HG02938 (cell line): ENCODE data around the gene IQSEC1.

ENCODE experiments used
- ATAC-seq: cut with Tn5 transposase; IDR thresholded peaks from one replicate; pipeline ENCODE4 v1.9.1; 2021; ENCODE audit warnings: mild to moderate bottlenecking, moderate library complexity; ENCODE audit not compliant: unreplicated experiment

The IQSEC1 gene

GRCh38 chr3:13052191-13052820 lies 20.9 kb downstream of the IQSEC1 start:
- ATAC-seq, result no peak

DNA sequence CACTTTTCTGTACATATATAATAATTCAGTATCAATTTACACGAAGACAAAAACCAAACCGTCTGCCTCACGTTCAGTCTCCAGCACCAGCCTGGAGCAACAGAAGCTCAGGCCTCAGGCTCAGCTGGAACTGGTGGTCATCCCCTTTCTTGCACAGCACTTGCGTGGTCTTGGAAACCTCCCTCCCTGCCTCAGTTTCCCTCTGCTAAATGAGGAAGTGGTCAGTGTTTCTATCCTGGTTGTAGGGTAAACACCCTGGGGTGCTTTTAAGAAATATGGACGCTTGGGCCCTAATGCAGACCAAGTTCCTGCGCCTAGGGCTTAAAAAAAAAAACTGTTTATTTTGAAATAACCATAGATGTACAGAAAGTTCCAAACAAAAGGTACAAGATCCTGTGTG lies 21.6 kb downstream of the IQSEC1 start:
- no peak for ATAC-seq

- no peak for ATAC-seq
Measured at GRCh38 chr3:13051066-13051465, 22.2 kb downstream of the IQSEC1 start.

GRCh38 chr3:13050446-13050845 lies 22.8 kb downstream of the IQSEC1 start:
- no peak for ATAC-seq

GRCh38 chr3:13049400-13049799 lies 23.8 kb downstream of the IQSEC1 start:
- ATAC-seq, result no peak

DNA sequence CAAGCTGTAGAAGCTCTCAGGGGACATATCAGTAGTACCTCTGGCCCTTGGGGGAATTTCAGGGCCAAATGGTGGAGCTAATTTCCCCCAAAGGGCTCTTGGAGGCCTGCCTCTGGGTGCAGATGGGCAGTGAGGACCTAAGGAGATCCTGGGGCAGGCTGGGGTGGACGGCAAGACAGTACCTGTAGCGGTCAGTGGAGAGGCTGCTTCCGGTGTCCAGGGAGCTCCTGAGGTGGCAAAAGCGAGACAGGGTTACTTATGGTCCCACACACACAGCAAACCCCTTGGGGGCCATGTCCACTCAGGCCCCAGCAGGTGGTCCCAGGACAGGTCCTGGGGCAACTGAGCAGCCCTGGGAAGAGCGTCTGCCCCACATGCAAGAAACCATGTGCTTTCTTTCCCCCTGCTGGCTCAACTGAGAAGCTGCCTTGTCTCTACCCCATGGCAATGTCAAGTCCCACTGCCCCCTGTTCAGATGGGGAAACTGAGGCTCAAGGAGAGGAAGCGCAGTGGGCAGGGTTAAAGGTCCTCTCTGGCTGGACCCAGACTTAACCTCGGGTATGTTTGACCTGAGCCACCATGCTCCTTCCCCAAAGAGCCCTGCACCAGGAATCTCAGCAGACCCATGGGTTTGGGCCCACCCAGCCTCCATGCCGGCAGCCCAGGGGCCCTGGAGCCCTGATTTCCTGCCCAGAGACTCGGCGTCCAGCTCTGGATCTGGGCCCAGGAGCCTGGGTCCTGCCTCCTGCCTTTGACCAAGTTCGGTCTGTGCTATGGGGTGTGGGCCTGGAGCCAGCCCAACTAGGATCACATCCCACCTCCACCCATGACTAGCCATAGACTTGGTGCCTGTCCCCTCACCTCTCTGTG lies 25.7 kb downstream of the IQSEC1 start:
- ATAC-seq, result no peak

- ATAC-seq, result peak; percentile 25
Measured at GRCh38 chr3:13046569-13047274, 26.5 kb downstream of the IQSEC1 start.

- ATAC-seq, result peak; percentile 77
Measured at GRCh38 chr3:13045904-13046568, 27.2 kb downstream of the IQSEC1 start.

DNA sequence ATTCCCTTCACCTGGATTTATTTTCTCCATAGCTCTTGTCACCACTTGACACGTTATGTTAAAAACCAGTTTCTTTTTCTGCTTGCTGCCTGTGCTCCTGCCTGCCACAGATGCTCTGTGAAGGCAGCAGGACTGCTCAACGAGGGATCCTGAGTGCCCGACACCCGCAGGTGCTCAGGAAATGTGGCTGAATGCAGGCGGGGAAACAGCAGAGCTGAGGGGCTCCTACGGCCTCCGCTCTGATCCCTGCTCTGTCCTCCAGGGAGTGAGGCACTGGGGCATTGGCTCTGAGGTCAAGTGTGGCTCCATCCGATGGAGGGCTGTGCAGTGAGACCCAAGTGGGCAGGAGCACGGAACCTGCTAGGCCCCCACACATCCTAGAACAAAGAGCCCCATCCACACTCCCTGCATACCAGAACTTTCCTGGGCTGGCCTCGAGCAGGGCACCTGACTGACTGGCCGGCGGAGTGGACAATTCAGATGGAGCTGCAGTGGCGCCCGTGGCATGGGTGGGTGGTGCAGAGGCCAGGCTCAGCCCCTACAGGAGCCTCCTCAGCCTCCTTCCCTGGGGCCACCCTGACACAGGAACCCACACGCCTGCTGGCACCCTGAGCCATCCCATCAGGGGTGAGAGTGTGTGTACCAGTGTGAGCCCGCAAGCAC lies 27.9 kb downstream of the IQSEC1 start:
- ATAC-seq, result no peak

- ATAC-seq, result no peak
Measured at GRCh38 chr3:13044496-13045240, 28.6 kb downstream of the IQSEC1 start.

- no peak for ATAC-seq
Measured at GRCh38 chr3:13043656-13044055, 29.6 kb downstream of the IQSEC1 start.

DNA sequence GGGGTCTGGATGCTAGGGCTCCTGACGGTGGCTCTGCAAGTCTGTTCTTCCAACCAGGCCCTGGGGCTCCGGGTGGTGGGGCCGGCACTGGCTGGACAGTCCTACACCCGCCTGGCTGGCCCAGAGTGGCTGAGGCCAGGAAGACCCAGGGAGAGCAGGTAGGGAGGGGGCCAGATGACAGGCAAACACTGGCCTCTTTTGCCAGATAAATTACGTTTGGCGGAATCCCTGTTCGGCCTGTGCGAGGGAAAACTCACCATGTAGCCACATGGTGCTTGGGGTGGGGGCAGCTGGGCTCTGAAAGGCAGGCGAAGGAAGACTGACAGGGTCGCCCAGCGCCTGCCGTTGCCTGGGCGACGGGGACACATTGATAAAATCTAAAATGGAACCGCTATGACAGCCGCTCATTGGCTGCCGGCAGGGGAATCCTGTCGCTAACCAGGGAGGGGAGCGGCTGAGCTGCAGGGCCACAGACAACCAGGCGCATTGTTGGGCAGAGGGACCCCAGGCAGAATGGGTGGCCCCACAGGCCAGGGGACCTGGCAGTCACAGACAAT lies 30.4 kb downstream of the IQSEC1 start:
- ATAC-seq, result no peak

GRCh38 chr3:13042127-13042701 lies 31.0 kb downstream of the IQSEC1 start:
- ATAC-seq, result no peak

DNA sequence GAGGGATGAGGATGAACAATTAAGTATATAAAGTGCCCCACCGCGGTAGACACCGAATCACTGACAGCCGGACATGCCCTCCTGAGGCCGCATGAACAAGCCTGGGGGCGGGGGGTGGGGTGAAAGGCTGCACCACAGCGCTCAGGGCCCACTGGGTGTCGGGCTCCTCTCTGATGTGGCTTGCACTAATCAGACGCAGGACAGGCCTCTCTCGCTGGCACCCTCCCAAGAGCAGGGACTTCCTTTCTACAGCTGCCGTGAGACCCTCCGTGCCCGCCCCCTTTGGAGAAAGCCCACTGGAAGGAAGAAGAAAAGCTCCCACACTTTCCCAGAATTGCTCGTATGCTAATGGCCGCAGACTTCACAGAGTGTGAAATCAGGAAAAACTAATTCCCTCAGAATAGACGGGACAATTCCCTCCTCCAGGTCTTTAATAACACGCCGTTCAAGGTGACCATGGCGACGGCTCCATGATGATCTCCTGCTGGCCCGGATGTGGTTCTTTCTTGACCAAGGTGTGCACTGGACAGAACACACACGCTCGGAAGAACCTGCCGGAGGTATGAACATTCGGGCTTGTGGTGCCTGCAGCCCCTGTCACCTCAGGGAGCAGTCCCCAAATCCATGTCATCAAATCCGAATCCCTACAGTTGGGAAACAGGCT lies 32.0 kb downstream of the IQSEC1 start:
- ATAC-seq, result no peak

GRCh38 chr3:13040361-13041074 lies 32.7 kb downstream of the IQSEC1 start:
- peak; percentile 90 for ATAC-seq

DNA sequence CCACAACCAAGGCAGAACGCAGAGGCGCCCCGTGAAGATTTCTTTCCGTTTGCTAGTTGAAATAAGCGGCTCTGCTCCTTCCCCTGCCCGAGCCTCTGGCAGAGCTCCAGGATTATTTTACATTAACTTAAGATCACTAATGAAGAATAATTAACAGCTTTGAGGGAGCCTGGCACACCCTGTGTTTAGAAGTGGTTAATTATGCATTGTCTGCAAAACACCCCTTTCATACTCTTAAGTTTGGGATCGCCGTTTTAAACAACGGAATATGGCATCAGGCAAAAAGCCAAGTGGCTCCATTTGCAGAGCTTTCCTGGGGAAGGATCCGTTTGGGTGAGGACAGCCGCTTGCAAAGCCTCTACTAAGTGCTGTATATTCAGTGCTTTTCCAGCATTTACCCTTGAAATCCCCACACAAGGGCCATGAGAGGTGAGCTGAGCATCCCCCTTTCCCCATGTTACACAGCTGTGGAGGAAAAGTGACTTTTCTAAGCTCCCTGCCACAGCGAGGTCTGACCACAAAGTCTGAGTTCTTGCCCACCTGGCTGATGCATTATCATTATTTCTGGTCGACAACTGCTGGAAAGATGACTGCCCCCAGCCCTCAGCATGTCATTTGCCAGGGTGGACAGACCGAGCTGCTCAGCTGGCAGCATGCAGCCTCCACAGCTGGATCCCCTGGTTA lies 33.9 kb downstream of the IQSEC1 start:
- ATAC-seq, result no peak

- no peak for ATAC-seq
Measured at GRCh38 chr3:13037458-13038117, 35.6 kb downstream of the IQSEC1 start.
